ENCODE results near the gene RFX6.

RFX6 gene

GRCh38 chr6:116969211-116969863, 92.3 kb downstream of the RFX6 start:
- DNase-seq (ENCODE audit: low read depth in 2 of 2): peak in 1 of 2 donors; percentile 1

GRCh38 chr6:116971959-116972358, 94.9 kb downstream of the RFX6 start:
- DNase-seq (ENCODE audit: low read depth in 2 of 2): peak in 1 of 2 donors; percentile 3

GRCh38 chr6:116973976-116974375, 96.9 kb downstream of the RFX6 start:
- DNase-seq (ENCODE audit: low read depth in 2 of 2): no peak

GRCh38 chr6:116974526-116975316, 97.7 kb downstream of the RFX6 start:
- DNase-seq (ENCODE audit: low read depth in 2 of 2): no peak

GRCh38 chr6:116975600-116975999, 98.6 kb downstream of the RFX6 start:
- DNase-seq (ENCODE audit: low read depth in 2 of 2): no peak

- no peak for DNase-seq (ENCODE audit: low read depth in 2 of 2)
Measured at GRCh38 chr6:116979560-116979959, 102.5 kb downstream of the RFX6 start.

All from stimulated activated CD4-positive, alpha-beta T cell treated with anti-CD3 and anti-CD28 coated beads, Interleukin-15, amount 100 ng/mL, for 48 hours (primary cell).